ENCODE measurements around the gene HOXB13.
"Not testable (repeated sequence)": the region's sequence is repeated elsewhere in the genome, so short reads cannot be mapped to it uniquely, and the experiment has no call there.

Gene HOXB13

DNA sequence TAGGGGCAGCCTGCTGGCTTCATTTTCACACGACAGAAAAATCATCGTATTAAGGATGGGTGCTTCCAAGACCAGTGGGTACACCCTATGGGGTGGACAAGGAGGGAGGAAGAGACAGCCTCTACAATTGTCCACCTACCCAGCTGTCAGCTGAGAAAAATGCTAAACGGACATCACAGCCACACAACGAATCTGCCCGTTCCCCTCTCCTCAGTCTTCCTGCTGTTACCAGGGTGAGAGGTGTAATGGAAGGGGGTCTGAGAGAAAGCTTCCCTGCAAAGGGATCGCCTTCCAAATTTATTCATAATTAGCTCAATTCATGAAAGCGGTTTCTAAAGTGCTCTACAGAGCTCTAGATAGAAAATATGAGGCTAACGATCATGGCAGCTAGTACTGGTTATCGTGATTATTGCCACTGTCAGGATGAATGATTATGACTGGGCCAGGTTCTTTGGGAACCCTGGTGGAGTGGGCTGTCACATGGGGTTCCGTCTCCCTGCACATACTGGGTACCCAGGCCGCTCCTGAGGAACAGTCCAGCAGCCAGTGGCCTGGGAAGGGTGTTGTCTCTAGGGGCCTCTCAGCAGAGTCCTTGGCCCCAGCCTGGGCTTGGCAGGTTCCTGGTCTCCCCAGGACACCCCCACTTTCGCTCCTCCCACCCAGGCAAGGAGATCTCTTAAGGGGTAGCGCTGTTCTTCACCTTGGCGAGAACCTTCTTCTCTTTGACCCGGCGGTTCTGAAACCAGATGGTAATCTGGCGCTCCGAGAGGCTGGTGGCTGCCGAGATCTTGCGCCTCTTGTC lies 2.2 kb downstream of the HOXB13 start:
- DNase-seq (ENCODE audit: low spot score), result no peak

DNA sequence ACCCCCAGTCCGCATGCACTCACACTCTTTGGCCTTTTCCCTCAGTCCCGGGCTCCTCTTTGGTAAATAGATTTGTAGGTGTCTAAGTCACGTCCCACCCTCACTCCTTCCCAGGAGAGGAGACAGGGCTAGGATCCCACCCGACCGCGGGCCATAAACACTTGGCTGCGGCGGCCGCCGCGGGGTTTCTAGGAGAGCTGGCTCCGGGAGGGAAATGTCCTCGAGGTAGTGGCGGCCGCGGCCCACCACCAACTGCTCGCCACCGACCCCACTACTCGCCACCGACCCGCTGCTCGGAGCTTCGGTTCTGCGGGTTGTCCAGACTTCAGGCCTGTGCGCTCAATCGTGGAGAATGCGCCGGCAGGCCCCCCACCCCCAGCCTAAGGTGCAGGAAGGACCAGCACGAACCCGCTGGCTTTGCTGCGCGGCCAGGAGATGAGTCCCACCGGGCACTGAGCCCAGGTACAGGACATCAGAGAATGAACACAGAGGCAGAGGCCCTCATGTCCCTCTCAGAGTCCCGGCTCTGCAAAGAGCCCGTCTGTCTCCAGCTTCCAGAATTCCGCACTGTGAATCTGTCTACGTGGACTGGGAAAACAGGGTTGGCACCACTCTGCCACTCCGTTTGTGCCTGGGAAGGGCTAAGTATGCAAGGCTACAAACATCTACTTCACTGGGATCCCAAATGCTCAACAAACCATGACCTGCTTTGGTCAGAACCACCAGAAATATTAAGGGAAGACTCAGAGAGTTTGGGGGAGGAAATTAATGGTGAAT lies 3.1 kb downstream of the HOXB13 start:
- DNase-seq (ENCODE audit: low spot score), result no peak

- no peak for DNase-seq (ENCODE audit: low spot score)
Observed at GRCh38 chr17:48725004-48725287, 3.6 kb downstream of the HOXB13 start.

DNA sequence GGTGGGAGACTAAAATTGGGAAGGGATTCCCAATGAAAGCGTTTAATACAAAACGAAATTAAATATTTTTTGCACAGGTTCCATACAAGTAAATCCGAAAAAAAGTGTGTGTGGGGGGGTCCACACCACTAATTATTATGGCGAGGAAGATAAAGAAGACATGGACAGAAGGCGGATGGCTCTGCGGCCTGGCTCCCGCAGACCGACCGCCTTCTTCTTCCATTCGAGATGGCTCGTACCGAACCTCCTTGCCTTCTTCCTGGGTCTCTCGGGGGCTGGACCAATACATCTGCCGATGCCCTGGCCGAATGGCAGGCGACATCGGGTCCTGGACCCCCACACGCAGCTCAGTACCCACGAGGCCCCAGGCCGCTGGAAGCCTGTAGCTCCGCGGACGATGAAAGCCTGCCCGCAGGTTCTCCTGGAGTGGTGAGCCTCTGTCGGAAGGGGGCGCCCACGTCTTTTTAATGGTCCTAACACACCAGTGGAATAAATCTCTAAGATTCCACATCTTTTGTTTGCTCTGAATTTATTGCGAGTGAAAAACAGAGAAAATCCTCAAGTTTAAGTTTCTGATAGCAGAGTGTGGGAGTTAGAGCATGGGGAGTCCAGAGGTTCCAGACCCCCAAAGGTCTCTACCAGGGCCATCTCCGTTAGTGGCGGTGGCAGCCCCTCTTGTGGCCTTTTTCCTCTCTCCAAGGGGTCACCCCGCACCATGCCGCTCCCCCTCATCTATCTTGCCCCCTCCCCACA lies 4.1 kb downstream of the HOXB13 start:
- peak; percentile 84 for DNase-seq (ENCODE audit: low spot score)

- DNase-seq (ENCODE audit: low spot score), result no peak
Observed at GRCh38 chr17:48723423-48724250, 4.9 kb downstream of the HOXB13 start.

- DNase-seq (ENCODE audit: low spot score), result no peak
Observed at GRCh38 chr17:48722915-48723422, 5.6 kb downstream of the HOXB13 start, which contains the start of gene PRAC2. PRAC2 (plus strand) TSS chr17:48723185; CDS start chr17:48724411, 1,226 bp downstream.

DNA sequence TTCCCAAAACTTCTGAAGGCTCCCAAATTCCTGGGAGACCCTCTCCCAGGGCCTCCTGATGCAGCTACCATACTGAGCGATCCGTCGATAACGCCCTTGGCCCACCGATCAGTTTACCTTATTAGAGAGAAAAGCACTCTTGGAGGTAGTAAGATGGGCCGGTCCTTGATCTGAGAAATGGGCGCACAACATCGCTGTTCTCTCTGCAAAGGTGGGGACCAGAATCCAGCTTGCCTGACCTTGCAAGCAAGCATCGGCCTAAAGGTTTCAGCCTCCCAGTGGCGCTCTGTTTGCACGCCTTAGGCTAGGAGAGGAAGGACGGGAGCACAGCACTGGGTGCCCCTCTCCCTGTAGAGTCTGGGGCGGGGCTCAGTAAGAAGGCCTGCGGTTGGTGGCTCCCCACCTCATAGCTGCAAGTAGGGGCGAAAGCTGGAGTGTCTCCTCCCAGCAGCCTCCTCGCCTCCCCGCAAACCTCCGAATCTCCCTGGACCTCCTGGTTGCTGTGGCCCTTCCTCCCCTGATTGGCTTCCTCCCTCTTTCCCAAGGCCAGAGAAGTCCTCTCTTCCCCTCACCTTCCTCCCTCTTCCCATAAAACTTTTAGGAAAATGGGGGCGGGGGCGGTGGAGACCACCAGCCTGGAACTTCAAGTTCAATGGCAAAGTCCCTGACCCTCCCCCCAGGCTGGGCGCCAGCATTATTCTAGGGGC lies 6.2 kb downstream of the HOXB13 start, which contains the start of gene PRAC1:
PRAC1 (minus strand) TSS at position 318 of the 707 bp plus-strand sequence; CDS start at position 192, 126 bp downstream.
- DNase-seq (ENCODE audit: low spot score), result no peak

- no peak for DNase-seq (ENCODE audit: low spot score)
Observed at GRCh38 chr17:48721009-48721402, 7.5 kb downstream of the HOXB13 start.

GRCh38 chr17:48720266-48721008 lies 8.1 kb downstream of the HOXB13 start:
- DNase-seq (ENCODE audit: low spot score), result no peak

DNA sequence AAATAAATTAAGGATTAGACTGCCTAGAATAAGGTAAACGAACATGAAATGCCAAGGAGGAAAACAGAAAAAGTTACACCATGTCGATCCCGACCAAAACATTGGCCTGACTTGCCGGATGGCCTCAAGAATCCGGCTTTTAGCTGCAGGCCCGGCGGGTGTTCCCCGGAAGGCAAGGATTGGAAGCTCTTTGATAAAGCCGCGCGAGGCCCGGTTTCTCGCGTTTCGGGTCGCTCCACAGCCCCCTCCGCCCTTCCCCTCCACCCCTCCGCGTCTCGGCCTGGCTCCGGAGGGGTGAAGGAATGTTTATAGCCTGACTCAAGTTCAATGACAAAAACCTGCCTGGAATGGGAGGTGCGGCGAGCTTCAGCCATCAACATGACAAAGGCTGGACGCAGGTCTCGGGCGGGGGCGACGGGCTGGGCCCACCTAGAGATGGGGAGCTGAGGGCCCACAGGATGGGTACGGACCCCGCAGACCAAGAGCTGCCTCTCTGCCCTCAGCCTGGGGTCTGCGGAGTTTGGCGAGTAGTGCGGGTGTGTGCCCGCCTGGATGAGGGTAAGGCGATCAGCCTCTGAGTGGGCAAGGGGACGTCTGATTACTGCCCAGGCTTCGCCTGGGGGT lies 8.8 kb downstream of the HOXB13 start:
- no peak for DNase-seq (ENCODE audit: low spot score)

DNA sequence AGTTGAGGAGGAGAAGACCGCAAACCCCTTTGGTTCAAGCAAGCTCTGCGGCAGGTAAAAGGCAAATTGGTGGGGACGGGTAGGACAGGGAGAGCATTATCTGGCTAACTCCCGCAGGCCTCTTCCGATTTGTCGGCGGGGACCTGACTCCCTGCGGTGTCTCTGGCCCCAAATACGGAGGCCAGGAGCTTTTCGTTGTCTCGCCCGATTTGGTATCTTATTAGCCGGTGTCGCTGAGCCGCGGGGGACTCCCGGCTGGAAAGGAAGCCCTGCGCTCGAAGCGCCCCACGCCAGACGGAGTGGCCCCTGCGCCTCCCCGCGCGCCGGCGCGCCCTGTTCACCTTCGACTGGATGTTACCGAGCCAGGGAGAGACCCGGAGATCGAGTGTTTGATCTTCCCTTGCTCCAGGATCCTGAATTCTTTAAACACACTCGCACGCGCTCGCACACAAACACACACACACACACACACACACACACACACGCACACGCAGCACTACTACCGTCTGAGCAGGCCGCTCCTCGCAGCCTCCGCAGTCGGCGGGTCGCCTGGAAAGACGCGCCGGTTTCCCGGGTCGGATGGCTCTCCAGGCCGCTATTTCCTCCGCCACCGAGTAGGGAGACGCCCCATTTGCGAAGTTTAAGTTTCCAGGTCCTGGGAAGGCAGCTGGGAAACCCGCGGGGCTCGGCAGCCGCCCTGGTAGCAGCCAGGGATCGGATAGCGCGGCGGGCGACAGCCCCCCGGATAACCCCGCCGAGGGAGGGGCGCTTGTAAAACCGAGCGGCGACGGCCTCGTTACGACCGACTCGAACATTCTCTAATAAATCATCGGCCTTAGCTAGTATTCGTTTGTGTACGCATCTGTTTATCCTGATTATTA lies 9.5 kb downstream of the HOXB13 start:
- no peak for DNase-seq (ENCODE audit: low spot score)

DNA sequence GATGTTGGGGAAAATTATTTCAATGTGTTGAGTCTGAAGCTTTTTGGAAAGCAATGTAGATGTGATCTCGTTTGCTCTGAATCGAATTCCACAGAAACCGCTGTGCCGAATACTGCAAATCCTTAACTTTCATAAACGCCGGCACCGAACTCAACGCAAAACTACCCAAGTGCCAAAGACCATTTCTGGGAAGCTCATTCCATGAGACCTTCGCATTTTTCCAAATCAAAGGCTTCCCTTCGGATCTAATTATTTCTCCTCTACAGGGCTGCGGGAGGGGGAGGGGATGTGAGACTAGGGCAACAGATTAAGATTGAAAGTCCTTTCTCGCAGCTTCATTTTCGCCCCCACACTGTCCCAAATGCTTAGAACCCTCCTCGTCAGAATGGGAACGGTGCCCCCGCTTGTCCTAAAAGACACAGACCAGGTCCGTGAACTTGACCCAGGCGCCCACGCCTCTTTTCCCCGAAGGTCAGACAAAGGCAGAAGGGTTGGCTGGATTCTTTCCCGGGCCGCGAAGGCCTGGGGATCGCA lies 10.3 kb downstream of the HOXB13 start:
- no peak for DNase-seq (ENCODE audit: low spot score)

GRCh38 chr17:48717367-48718226 lies 11.0 kb downstream of the HOXB13 start:
- no peak for DNase-seq (ENCODE audit: low spot score)

DNA sequence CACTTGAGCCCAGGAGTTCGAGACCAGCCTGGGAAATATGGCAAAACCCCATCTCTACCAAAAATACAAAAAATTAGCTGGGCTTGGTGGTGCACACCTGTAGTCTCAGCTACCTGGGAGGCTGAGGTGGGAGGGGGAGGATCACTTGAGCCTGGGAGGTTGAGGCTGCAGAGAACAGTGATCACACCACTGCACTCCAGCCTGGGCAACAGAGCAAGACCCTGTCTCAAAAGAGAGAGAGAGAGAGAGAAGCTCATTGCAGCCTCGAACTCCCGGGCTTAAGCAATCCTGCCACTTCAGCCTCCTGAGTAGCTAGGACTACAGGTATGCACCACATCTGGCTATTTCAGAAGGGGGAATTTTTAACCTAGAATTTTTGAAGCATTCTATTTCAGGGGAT lies 12.0 kb downstream of the HOXB13 start:
- not testable (repeated sequence) for DNase-seq (ENCODE audit: low spot score)

DNA sequence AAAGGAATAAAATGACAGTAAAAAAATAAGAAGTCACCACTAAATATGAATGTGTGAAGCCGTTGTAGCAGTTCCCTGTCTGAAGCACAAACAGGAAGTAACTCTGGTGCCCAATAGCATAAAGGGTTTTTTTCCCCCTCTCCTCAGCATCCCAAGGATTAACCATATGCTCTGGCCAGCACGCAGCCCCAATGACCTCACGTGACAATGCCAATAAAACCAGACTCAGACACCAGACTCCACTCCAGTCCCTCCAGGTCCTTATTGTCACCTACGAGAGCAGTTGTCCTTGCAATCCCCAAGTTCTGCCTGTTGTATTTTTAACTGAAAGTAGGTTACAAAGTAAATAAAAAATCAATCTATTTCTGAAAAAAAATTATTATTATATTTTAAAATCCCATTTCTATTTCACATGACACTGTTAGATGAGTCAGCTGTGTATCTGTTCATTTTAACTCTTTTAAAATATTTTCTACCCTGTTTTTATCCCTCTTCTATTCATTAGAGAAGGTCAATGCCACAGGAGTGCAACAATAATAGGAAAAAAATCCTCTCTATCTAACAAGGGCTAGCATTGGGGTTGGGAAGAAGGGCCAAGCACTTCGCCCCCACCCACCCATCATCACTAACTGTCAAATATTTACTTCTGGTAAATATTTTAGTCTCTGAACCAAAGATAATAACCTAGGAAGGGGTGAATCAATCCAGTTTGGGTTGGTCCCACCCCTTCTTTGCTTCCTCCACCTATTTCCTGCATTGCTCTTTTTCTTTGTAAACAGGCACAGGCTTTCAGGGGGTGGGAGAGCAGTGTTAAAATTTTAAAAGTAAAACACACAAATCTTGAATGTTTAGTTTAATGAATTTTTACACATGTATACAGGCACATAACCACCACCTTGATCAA lies 12.8 kb downstream of the HOXB13 start:
- no peak for DNase-seq (ENCODE audit: low spot score)

DNA sequence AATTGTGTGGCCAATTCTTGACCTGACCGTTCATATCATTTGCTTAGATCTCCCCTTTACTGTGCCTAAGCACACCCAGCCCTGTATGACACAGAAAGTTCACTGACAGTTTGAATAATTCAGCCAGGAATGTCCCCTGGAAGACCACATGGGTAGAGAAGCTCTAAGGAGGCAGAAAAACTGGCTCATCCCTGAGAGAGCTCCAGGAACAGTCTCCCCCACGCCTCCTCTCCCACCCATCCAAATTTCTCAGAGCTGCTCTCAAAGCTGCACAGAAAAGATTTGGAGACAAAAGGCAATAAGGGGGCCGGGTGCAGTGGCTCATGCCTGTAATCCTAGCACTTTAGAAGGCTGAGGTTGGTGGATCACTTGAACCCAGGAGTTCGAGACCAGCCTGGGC lies 17.4 kb downstream of the HOXB13 start:
- no peak for DNase-seq (ENCODE audit: low spot score)

Data from AG20443 (cell line).